Measurements from ENCODE around the gene JOSD2. TPM values are rescaled to one million over a fixed set of nuclear protein-coding genes. Genes with fewer than 3 reads are reported as not detected.
A peak's percentile ranks its signal among the peaks of the same experiment; 100 is the strongest.

JOSD2 gene
- total RNA-seq, 2 donors from 2014 or later = 29.4 to 31.7 TPM

DNA sequence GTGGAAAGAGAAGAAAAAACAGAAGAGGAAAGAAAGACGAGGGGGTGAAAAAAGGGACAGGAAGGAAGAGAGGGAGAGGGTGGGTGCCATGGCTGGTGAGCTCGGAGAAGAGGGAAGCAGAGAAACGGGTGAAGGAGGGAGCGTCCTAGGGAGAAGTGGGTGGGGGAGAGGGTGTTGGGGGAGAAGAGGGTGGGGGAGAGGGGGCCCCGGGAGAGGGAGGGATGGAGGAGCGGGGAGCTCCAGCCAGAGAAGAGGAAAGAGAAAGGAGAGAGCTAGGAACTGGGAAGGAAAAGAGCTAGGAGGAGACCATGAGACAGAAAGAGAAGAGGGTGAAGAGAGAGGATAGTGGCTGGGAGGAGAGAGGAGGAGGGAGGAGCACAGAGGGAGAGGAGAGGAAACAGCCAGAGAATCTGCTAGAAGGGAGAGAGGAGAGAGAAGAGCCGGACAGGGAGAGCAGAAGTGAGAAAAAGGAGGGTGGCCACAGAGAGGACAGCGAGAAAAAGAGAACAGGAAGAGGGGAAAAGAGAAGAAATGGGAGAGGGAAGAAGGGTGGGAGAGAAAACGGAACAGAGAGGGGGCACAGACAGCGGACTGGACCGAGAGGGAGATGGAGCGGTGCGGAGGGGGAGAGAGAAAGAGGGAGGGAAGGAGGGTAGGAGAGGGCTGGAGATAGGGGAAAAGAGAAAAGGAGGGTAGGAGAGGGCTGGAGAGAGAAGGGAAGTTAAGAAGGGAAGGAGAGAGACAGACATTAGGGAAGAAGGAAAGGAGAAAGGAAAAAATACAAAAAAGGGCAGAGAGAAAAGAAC lies 22.4 kb downstream of the JOSD2 start:
- 22% methylated on average over 13 of the region's 13 CpGs for WGBS
- H3K36me3 ChIP-seq = no peaks in the 10 kb centered on the region
- no peaks in the 10 kb centered on the region for H3K9me3 ChIP-seq
- intact Hi-C loops (cut with DNase I) = no loop called here
- H3K4me1 ChIP-seq (replicated peaks) = no peaks in the 10 kb centered on the region
- no peaks in the 10 kb centered on the region for H3K27me3 ChIP-seq (replicated peaks; ENCODE audit: insufficient read depth)
- TF ChIP-seq POLR2A (IDR thresholded peaks at IDR 0.05) (no peak), POLR2AphosphoS5 (IDR thresholded peaks at IDR 0.05) (no peak)
- TF ChIP-seq, protein P1, sequence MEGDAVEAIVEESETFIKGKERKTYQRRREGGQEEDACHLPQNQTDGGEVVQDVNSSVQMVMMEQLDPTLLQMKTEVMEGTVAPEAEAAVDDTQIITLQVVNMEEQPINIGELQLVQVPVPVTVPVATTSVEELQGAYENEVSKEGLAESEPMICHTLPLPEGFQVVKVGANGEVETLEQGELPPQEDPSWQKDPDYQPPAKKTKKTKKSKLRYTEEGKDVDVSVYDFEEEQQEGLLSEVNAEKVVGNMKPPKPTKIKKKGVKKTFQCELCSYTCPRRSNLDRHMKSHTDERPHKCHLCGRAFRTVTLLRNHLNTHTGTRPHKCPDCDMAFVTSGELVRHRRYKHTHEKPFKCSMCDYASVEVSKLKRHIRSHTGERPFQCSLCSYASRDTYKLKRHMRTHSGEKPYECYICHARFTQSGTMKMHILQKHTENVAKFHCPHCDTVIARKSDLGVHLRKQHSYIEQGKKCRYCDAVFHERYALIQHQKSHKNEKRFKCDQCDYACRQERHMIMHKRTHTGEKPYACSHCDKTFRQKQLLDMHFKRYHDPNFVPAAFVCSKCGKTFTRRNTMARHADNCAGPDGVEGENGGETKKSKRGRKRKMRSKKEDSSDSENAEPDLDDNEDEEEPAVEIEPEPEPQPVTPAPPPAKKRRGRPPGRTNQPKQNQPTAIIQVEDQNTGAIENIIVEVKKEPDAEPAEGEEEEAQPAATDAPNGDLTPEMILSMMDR (IDR thresholded peaks at IDR 0.05) = no peak
- no peak for DNase-seq (ENCODE audit: low spot score)
- H3K27ac ChIP-seq = no peak overlapping the region
- no peak overlapping the region for H3K4me3 ChIP-seq

DNA sequence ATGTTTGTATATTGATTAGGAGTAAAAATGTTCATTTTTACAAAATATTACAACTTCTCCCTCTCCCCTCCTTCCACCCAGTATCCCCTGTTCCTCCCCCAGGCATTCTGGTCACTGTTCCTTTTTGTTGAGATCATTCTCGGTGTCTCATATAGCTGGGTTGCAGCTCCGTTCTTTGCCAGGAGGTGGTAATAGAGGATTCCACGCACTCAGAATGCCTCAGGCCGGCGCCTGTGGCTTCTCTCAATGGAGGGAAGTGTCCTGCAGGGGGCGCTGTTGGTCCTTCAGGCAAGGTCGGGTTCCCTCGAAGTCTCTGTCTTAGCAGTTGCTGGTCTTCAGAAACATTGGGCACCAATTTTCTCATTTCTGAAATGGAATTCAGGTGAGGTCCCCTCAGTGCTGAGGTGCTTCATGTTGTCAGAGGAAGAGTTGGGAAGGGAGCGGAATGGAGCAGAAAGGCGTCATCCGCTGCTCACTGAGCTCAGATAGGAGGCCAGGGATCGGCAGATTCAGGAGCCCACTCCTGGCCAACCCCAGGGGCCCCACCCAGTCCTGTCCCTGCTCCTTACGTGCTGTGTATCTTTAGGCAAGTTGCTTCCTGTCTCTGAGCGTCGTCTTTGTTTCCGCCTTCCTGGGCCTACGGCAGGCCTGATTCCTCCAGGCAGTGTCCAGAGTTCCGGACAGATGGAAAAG lies 24.0 kb downstream of the JOSD2 start:
- TF ChIP-seq, protein P1 (IDR thresholded peaks at IDR 0.05) = peak in 2 of 4 experiments; percentile 16 to 24
- TF ChIP-seq POLR2AphosphoS5 (IDR thresholded peaks at IDR 0.05) (no peak), POLR2A (IDR thresholded peaks at IDR 0.05) (no peak)
- no peak overlapping the region for H3K4me3 ChIP-seq
- no peaks in the 10 kb centered on the region for H3K27me3 ChIP-seq (replicated peaks; ENCODE audit: insufficient read depth)
- 78% methylated on average over 18 of the region's 18 CpGs for WGBS
- no peaks in the 10 kb centered on the region for H3K9me3 ChIP-seq
- no peaks in the 10 kb centered on the region for H3K4me1 ChIP-seq (replicated peaks)
- no peak overlapping the region for H3K27ac ChIP-seq
- intact Hi-C loops (cut with DNase I) = no loop called here
- no peaks in the 10 kb centered on the region for H3K36me3 ChIP-seq
- no peak for DNase-seq (ENCODE audit: low spot score)

DNA sequence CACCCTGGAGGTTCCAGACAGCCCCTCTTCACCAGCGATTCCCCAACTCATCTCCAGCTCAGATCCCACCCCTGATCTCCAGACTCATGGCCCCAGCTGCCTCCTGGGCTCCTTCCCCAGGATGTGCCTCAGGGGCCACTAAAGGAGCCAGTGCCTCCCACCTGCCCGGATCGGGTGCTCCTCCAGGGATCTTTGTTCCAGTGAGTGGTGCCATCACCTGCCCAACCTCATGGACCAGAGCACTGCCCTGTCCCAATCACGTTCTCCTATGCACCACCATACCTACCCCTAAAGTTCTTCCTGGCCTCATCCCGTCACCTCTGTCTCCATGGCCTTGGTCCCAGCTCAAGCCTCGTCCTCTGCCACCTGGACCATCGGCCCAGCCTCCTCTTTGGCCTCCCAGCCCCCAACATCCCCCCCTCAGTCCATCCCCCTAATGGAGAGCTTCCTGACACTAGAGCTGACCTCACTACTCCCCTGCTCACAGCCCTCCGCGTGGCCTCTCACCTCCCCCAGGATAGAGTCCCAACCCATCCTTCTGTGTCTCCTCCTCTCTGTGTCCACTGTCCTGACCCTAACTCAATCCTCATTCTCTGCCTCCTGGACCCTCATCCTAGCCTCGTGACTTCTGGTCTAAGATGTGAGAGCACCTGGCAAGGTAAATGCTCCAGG lies 25.6 kb downstream of the JOSD2 start:
- Histone ChIP-seq H3K4me1 (replicated peaks) (no peaks in the 10 kb centered on the region), H3K9me3 (no peaks in the 10 kb centered on the region), H3K27me3 (replicated peaks; ENCODE audit: insufficient read depth) (no peaks in the 10 kb centered on the region), H3K27ac (no peak overlapping the region), H3K4me3 (no peak overlapping the region), H3K36me3 (peaks cover 0 to 8% of the 10 kb centered on the region in 2 donors)
- WGBS = 82% methylated on average over 10 of the region's 10 CpGs
- intact Hi-C loops (cut with DNase I) = no loop called here
- no peak for TF ChIP-seq POLR2A (IDR thresholded peaks at IDR 0.05)
- no peak for TF ChIP-seq POLR2AphosphoS5 (IDR thresholded peaks at IDR 0.05)
- TF ChIP-seq, protein P1 (IDR thresholded peaks at IDR 0.05) = no peak
- DNase-seq (ENCODE audit: low spot score) = no peak

DNA sequence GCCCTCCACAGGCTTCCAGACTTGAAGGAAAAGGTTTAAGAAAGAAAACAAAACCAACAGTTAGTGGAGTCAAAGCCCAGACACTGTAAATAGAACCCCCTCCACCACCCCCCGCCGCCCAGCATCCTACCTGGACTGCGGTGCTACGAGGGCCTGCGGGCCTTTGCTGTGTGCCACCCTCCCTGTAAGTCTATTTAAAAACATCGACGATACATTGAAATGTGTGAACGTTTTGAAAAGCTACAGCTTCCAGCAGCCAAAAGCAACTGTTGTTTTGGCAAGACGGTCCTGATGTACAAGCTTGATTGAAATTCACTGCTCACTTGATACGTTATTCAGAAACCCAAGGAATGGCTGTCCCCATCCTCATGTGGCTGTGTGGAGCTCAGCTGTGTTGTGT lies 28.1 kb downstream of the JOSD2 start:
- H3K4me3 ChIP-seq = no peak overlapping the region
- no peaks in the 10 kb centered on the region for H3K27me3 ChIP-seq (replicated peaks; ENCODE audit: insufficient read depth)
- TF ChIP-seq, protein P1 (IDR thresholded peaks at IDR 0.05) = no peak
- no peak overlapping the region for H3K27ac ChIP-seq
- H3K36me3 ChIP-seq = peaks cover 0 to 16% of the 10 kb centered on the region in 2 donors
- no peaks in the 10 kb centered on the region for H3K9me3 ChIP-seq
- 83% methylated on average over 10 of the region's 10 CpGs for WGBS
- DNase-seq (ENCODE audit: low spot score) = no peak
- intact Hi-C loops (cut with DNase I) = no loop called here
- H3K4me1 ChIP-seq (replicated peaks) = no peaks in the 10 kb centered on the region
